Naive B cell (primary cell): ENCODE data around the gene IPO13. TPM values are rescaled to one million over a fixed set of nuclear protein-coding genes. Genes with fewer than 3 reads are reported as not detected.

ENCODE experiments used
- ATAC-seq, 2 donors: fragments of 150-1000 bp; cut with Tn5 transposase; 2 replicates each; pipeline ENCODE4 v1.10.0; 2021; ENCODE audit warnings: low read depth in 2 of 2, mild to moderate bottlenecking in 2 of 2, moderate library complexity in 2 of 2
- DNase-seq: peaks from one replicate; pipeline ENCODE4 v3.0.0; 2022
- H3K27ac Mint-ChIP-seq, 6 donors: one replicate each; pipeline ENCODE4 v1.8.0; 2020 to 2022; ENCODE audit warnings: mild to moderate bottlenecking in 6 of 6, mixed read lengths in 6 of 6, moderate library complexity in 5 of 6, inconsistent platforms in 2 of 6
- H3K27me3 Mint-ChIP-seq, 3 donors: one replicate each; pipeline ENCODE4 v1.8.0; 2021 to 2022; ENCODE audit warnings: mixed read lengths in 3 of 3, mild to moderate bottlenecking in 1 of 3
- H3K36me3 Mint-ChIP-seq, 2 donors: one replicate each; pipeline ENCODE4 v1.8.0; 2020 to 2022; ENCODE audit warnings: mixed read lengths in 2 of 2, inconsistent platforms in 1 of 2, mild to moderate bottlenecking in 1 of 2
- H3K4me1 Mint-ChIP-seq, 3 donors: one replicate each; pipeline ENCODE4 v1.8.0; 2020 to 2022; ENCODE audit warnings: mixed read lengths in 3 of 3, inconsistent platforms in 1 of 3, mild to moderate bottlenecking in 1 of 3, moderate library complexity in 1 of 3
- H3K4me3 Mint-ChIP-seq, 8 donors: one replicate each; pipeline ENCODE4 v1.8.0; 2020 to 2022; ENCODE audit warnings: mild to moderate bottlenecking in 8 of 8, mixed read lengths in 8 of 8, moderate library complexity in 8 of 8, inconsistent platforms in 2 of 8
- H3K9me3 Mint-ChIP-seq, 7 donors: one replicate each; pipeline ENCODE4 v1.8.0; 2020 to 2022; ENCODE audit warnings: mixed read lengths in 7 of 7, mild to moderate bottlenecking in 5 of 7, inconsistent platforms in 2 of 7, moderate library complexity in 1 of 7
- polyA plus RNA-seq, 6 donors: library from polyadenylated mRNA; unstranded; fragments of 300-500 nt; fragmentation: Illumina TruSeq; gene quantifications; one replicate each; pipeline ENCODE4 v1.2.3, GENCODE V29; 2021; ENCODE audit warnings: low read depth in 6 of 6

The IPO13 gene
- polyA plus RNA-seq, 6 donors from 2014 or later, result 7.8 to 31.9 (median 10.2) TPM

- Mint-ChIP-seq H3K27me3 (no peaks in the 10 kb centered on the region), H3K4me3 (peak overlapping the region; percentile 94 to 98 (median 96)), H3K36me3 (peaks cover 8 to 18% of the 10 kb centered on the region in 2 donors), H3K4me1 (peaks cover 50 to 68% (median 66%) of the 10 kb centered on the region in 3 donors), H3K27ac (peak overlapping the region; percentile 22 to 94 (median 77)), H3K9me3 (no peaks in the 10 kb centered on the region)
- ATAC-seq (no peak), DNase-seq (no peak)
Measured at GRCh38 chr1:43976045-43976444, 29.3 kb downstream of the IPO13 start.

- peaks cover 8 to 18% of the 10 kb centered on the region in 2 donors for H3K36me3 Mint-ChIP-seq
- ATAC-seq, result no peak
- peak overlapping the region in 4 of 6 donors; percentile 4 to 91 (median 56) for H3K27ac Mint-ChIP-seq
- H3K9me3 Mint-ChIP-seq, result no peaks in the 10 kb centered on the region
- no peaks in the 10 kb centered on the region for H3K27me3 Mint-ChIP-seq
- peaks cover 50 to 64% (median 61%) of the 10 kb centered on the region in 3 donors for H3K4me1 Mint-ChIP-seq
- no peak for DNase-seq
- peak overlapping the region; percentile 17 to 97 (median 96) for H3K4me3 Mint-ChIP-seq
Measured at GRCh38 chr1:43976890-43977289, 30.1 kb downstream of the IPO13 start.

- Mint-ChIP-seq H3K36me3 (peaks cover 8 to 18% of the 10 kb centered on the region in 2 donors), H3K4me3 (peak overlapping the region; percentile 17 to 97 (median 96)), H3K27me3 (no peaks in the 10 kb centered on the region), H3K4me1 (peaks cover 52 to 64% (median 61%) of the 10 kb centered on the region in 3 donors), H3K27ac (peak overlapping the region in 3 of 6 donors; percentile 3 to 9 (median 7)), H3K9me3 (no peaks in the 10 kb centered on the region)
- DNase-seq (no peak), ATAC-seq (no peak)
Measured at GRCh38 chr1:43977376-43978263, 30.9 kb downstream of the IPO13 start.

DNA sequence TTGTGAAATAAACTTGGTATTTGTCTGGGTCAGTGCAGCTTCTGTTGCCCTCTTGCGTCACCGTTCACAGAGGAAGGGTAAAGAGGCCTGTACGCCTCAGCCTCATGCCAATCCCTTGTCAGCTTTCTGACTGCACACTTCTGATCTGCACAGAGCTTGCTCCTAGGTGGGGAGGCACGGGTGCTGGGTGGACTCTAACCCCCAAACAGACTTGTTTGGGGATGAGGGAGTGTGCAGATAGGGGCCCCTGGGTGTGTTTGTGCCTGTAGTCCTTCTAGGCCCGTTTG lies 31.5 kb downstream of the IPO13 start:
- peak overlapping the region in 2 of 6 donors; percentile 12 to 74 for H3K27ac Mint-ChIP-seq
- no peak for DNase-seq
- no peak for ATAC-seq
- peaks cover 51 to 63% (median 59%) of the 10 kb centered on the region in 3 donors for H3K4me1 Mint-ChIP-seq
- no peaks in the 10 kb centered on the region for H3K27me3 Mint-ChIP-seq
- peak overlapping the region; percentile 68 to 97 (median 95) for H3K4me3 Mint-ChIP-seq
- H3K36me3 Mint-ChIP-seq, result peaks cover 8 to 18% of the 10 kb centered on the region in 2 donors
- no peaks in the 10 kb centered on the region for H3K9me3 Mint-ChIP-seq

DNA sequence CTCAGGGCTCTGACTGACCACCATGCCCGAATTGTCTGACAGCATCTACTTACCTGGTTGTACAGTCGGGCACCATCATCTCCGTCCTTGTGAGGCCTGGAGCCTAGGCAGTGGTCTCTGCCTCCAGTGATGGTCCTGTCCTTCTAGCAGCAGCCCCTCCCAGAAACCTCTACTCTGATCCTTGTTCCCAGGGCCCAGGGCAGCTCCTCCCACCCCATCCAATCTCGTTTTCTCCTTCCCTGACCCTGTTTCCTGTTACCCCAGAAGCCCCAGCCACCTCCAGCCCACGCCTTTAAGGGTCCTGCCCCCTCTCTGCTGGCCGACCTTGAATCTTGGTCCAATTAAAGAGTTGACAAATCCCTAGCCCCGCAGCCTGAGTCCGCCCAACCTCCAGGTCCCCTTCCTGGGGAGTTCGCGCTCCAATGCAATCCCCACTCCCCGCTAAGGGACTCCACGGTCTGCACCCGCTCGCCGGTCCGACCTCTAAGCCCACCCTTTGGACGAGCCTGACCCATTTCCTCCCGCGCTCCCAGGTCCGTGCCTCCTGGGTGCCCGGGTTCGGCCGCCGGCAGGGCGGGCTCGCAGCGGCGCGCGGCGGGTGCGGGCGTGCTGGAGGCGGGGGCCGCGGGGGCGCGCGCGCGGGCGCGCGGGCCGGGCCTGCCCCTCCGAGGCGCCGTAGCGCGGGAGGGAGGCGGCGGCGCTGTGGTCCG lies 32.0 kb downstream of the IPO13 start, which contains the start of gene B4GALT2:
Gene B4GALT2 (plus strand): TSS at position 660 of the 710 bp plus-strand sequence. CDS start 1,951 bp downstream, outside the sequence.
- peak; percentile 25 for DNase-seq
- Mint-ChIP-seq H3K27ac (peak within 1 kb of the TSS; percentile 0 to 88 (median 75)), H3K4me3 (peak within 1 kb of the TSS; percentile 79 to 97 (median 95)), H3K27me3 (no peaks in the 10 kb centered on the region), H3K9me3 (no peaks in the 10 kb centered on the region), H3K4me1 (peaks cover 47 to 58% (median 54%) of the 10 kb centered on the region in 3 donors), H3K36me3 (peaks cover 8 to 18% of the 10 kb centered on the region in 2 donors)
- ATAC-seq, result no peak

GRCh38 chr1:43979261-43979527 lies 32.4 kb downstream of the IPO13 start:
- H3K9me3 Mint-ChIP-seq, result no peaks in the 10 kb centered on the region
- peaks cover 42 to 53% (median 49%) of the 10 kb centered on the region in 3 donors for H3K4me1 Mint-ChIP-seq
- peaks cover 8 to 18% of the 10 kb centered on the region in 2 donors for H3K36me3 Mint-ChIP-seq
- H3K4me3 Mint-ChIP-seq, result peak overlapping the region in 1 of 8 donors; percentile 81
- no peak overlapping the region for H3K27ac Mint-ChIP-seq
- no peak for ATAC-seq
- H3K27me3 Mint-ChIP-seq, result no peaks in the 10 kb centered on the region
- DNase-seq, result no peak

DNA sequence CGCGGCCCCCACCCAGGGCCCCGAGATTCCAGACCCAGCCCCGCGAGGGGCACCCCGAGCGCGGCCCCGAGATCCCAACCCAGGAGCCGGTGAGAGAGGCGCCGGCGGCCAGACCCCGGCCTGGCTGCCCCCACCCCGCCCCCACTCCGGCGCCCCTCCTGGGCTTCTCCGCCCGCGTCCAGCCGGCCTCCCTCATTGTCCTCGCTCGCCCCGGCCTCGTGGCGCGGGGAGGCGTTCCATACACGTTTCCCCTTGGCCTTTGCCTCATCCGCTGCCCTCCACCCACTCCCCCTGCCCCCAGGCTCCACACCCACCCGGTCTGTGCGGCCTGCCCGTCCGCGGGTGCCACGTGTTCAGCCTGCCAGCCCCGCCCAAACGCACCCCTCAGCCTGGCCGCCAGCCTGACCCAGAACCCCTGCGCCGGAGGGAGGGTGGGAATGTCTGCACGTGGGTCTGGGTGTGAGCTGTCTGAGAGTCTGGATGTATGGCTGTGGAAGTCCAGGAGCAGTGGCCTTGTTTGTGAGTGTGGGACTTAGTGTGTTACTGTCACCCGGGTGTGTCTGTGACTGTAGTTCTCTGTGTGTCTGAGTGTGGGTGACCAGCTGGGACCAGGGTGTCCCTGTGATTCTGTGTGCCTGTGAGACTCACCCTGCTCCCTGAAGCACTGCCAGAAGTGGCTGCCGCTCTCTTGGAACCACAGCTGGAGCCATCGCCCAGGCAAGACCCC lies 32.9 kb downstream of the IPO13 start:
- Mint-ChIP-seq H3K27ac (peak overlapping the region in 5 of 6 donors; percentile 0 to 88 (median 76)), H3K4me3 (peak overlapping the region; percentile 79 to 93 (median 88)), H3K9me3 (no peaks in the 10 kb centered on the region), H3K36me3 (peaks cover 8 to 18% of the 10 kb centered on the region in 2 donors), H3K27me3 (no peaks in the 10 kb centered on the region), H3K4me1 (peaks cover 39 to 49% (median 47%) of the 10 kb centered on the region in 3 donors)
- DNase-seq (no peak), ATAC-seq (no peak)

DNA sequence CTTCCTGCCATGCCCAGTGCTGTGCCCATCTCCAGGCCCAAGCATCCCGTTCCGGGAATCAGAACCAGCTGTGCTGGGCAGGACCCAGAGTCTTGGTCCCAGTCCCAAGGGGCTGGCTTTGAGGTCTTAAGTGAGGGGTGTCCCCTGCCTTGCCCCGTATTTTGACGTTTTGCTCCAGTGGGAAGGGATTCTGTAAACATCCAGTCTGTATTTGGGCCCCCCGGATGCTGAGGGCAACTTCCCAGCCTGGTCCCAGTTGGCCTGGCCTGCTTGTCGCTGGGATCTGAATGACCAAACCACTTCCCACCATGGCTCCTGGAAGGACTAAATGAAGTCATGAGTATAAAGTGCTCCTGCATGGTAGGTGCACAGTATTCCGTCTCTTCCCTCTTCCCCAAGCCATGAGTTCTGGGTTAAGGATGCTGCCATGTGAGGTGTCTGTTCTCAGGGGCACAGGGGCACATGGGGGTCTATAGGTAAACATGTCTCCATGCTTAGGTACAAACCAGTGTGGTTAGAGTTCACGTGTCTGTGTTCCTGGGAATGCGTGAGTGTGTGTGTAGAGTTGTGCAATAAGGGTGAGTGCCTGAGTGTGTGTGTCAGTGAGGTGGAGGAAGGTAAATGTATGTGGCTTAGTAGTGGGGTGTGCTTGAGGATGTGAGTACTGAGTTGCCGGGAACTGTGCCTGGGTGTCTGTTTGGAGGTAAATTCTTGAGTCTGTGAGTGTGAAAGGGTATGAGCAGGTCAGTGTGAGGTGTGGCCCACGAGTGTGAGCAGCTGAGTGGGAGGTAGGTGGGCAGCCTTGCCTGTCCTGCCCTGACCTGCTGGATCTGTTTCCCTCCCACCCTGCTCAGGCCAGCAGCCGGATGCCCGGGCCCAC lies 33.7 kb downstream of the IPO13 start:
- H3K36me3 Mint-ChIP-seq, result peaks cover 8 to 18% of the 10 kb centered on the region in 2 donors
- no peaks in the 10 kb centered on the region for H3K27me3 Mint-ChIP-seq
- H3K9me3 Mint-ChIP-seq, result no peaks in the 10 kb centered on the region
- peak overlapping the region; percentile 79 to 93 (median 88) for H3K4me3 Mint-ChIP-seq
- no peak for DNase-seq
- peak in 1 of 2 donors; percentile 17 for ATAC-seq
- H3K4me1 Mint-ChIP-seq, result peaks cover 38 to 47% (median 45%) of the 10 kb centered on the region in 3 donors
- peak overlapping the region in 4 of 6 donors; percentile 0 to 88 (median 6) for H3K27ac Mint-ChIP-seq

DNA sequence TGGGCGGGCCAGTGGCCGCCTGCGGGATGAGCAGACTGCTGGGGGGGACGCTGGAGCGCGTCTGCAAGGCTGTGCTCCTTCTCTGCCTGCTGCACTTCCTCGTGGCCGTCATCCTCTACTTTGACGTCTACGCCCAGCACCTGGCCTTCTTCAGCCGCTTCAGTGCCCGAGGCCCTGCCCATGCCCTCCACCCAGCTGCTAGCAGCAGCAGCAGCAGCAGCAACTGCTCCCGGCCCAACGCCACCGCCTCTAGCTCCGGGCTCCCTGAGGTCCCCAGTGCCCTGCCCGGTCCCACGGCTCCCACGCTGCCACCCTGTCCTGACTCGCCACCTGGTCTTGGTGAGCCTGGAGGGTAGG lies 34.4 kb downstream of the IPO13 start:
- Mint-ChIP-seq H3K36me3 (peaks cover 8 to 18% of the 10 kb centered on the region in 2 donors), H3K27ac (peak overlapping the region in 1 of 6 donors; percentile 36), H3K27me3 (no peaks in the 10 kb centered on the region), H3K4me1 (peaks cover 33 to 41% (median 39%) of the 10 kb centered on the region in 3 donors), H3K4me3 (peak overlapping the region in 3 of 8 donors; percentile 5 to 81 (median 18)), H3K9me3 (no peaks in the 10 kb centered on the region)
- DNase-seq (peak; percentile 34), ATAC-seq (peak; percentile 25 to 34)

GRCh38 chr1:43981636-43982035 lies 34.9 kb downstream of the IPO13 start:
- Mint-ChIP-seq H3K4me3 (no peak overlapping the region), H3K27me3 (no peaks in the 10 kb centered on the region), H3K9me3 (no peaks in the 10 kb centered on the region), H3K36me3 (peaks cover 8 to 16% of the 10 kb centered on the region in 2 donors), H3K27ac (no peak overlapping the region), H3K4me1 (peaks cover 29 to 36% (median 33%) of the 10 kb centered on the region in 3 donors)
- ATAC-seq (no peak), DNase-seq (no peak)

DNA sequence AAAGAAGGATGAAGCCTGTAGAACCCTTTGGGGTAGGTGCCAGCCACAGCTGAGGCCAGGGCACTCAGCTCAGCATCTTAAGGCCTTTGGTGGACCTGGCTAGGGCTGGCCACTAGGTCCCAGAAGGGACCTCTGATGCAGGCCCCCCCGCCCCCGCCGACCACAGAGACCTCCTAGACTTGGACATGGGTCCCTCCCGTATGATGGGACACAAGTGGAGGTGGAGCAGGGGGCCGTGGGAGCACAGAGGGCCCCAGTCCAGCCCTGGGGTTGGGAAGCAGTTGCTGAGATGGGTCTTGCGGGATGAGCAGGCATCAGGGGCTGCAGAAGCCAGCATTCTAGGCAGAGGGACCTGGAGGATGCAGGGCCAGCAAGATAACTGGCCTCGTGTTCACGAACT lies 35.5 kb downstream of the IPO13 start:
- no peak for DNase-seq
- no peaks in the 10 kb centered on the region for H3K27me3 Mint-ChIP-seq
- no peaks in the 10 kb centered on the region for H3K9me3 Mint-ChIP-seq
- H3K27ac Mint-ChIP-seq, result no peak overlapping the region
- H3K4me1 Mint-ChIP-seq, result peaks cover 23 to 30% (median 27%) of the 10 kb centered on the region in 3 donors
- H3K36me3 Mint-ChIP-seq, result peaks cover 3 to 9% of the 10 kb centered on the region in 2 donors
- H3K4me3 Mint-ChIP-seq, result no peak overlapping the region
- no peak for ATAC-seq

DNA sequence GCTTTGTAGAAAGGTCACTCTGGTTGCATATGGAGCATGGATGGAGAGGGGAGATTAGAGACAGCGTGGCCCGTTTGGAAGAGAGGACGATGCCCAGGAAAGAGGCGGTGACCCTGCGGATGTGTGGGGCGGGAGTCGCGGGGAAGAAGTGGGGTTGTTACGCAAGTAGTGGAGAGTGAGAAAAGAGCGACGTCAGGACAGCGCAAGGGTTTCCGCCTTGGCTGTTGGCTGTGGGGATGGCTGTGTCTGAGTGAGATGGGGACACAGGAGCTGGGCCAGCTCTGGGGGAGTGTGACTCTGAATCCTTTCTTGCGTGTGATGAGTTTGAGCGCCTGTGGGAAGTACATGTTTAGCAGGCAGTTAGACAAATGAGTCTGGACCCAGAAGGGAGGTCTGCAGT lies 36.1 kb downstream of the IPO13 start:
- no peak for ATAC-seq
- H3K9me3 Mint-ChIP-seq, result no peaks in the 10 kb centered on the region
- H3K4me1 Mint-ChIP-seq, result peaks cover 17 to 24% (median 22%) of the 10 kb centered on the region in 3 donors
- no peak overlapping the region for H3K27ac Mint-ChIP-seq
- no peak overlapping the region for H3K4me3 Mint-ChIP-seq
- H3K27me3 Mint-ChIP-seq, result no peaks in the 10 kb centered on the region
- H3K36me3 Mint-ChIP-seq, result peaks cover 0 to 4% of the 10 kb centered on the region in 2 donors
- no peak for DNase-seq
